ENCODE data around the gene PHF21A.

Gene PHF21A

DNA sequence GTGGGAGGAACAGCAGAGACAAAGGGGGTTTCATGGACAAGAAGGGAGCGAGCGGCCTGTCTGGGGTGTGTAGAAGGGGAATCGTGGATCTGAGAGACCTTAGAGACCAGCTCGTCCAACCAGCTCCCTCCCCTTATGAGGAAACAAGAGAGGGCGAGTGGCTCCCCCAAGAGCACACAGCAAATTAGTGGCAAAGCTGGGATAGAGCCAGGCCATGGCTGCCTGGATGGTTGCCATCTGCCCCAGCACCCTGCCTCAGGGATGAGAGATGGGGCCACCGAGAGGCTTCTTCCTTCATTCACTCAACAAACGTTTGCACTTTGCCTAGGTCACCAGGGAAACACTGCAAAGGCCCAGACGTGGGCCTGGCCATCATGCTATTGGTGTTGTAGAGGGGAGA lies 231.7 kb downstream of the PHF21A start:
- peaks cover 4% of the 10 kb centered on the region for H3K27me3 Mint-ChIP-seq
- H3K4me3 Mint-ChIP-seq: no peak overlapping the region
- peaks cover 6% of the 10 kb centered on the region for H3K36me3 Mint-ChIP-seq (ENCODE audit: insufficient read depth)
- no peak for DNase-seq (ENCODE audit: low spot score in 2 of 2)
- no peak for ATAC-seq (replicated peaks; ENCODE audit: extremely low read depth, poor library complexity, severe bottlenecking)
- peaks cover 8% of the 10 kb centered on the region for H3K4me1 Mint-ChIP-seq
- no peaks in the 10 kb centered on the region for H3K9me3 Mint-ChIP-seq
- H3K27ac Mint-ChIP-seq (ENCODE audit: low read depth): no peak overlapping the region

DNA sequence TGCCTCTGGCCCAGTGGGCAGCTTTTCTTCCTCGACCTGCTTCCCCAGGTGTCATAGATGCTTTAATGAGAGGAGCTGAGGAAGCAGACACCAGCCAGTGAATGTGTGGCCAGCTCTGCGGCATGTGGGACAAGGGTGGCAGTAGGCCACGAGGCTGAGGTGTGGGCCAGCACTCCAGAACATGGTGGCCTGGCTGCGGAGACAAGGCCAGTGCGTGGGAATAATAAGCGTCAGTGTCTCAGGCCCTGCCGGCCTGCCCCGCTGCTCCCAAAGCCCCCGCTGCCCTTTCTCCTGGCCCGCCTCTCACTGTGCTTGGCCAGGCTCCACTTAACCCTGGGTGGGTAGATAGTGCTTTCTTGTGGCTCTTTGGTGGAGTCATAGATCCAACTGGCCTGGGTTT lies 233.7 kb downstream of the PHF21A start:
- Mint-ChIP-seq H3K4me1 (peaks cover 11% of the 10 kb centered on the region), H3K27ac (ENCODE audit: low read depth) (no peak overlapping the region), H3K36me3 (ENCODE audit: insufficient read depth) (peaks cover 13% of the 10 kb centered on the region), H3K9me3 (no peaks in the 10 kb centered on the region), H3K4me3 (no peak overlapping the region), H3K27me3 (no peaks in the 10 kb centered on the region)
- no peak for ATAC-seq (replicated peaks; ENCODE audit: extremely low read depth, poor library complexity, severe bottlenecking)
- no peak for DNase-seq (ENCODE audit: low spot score in 2 of 2)

DNA sequence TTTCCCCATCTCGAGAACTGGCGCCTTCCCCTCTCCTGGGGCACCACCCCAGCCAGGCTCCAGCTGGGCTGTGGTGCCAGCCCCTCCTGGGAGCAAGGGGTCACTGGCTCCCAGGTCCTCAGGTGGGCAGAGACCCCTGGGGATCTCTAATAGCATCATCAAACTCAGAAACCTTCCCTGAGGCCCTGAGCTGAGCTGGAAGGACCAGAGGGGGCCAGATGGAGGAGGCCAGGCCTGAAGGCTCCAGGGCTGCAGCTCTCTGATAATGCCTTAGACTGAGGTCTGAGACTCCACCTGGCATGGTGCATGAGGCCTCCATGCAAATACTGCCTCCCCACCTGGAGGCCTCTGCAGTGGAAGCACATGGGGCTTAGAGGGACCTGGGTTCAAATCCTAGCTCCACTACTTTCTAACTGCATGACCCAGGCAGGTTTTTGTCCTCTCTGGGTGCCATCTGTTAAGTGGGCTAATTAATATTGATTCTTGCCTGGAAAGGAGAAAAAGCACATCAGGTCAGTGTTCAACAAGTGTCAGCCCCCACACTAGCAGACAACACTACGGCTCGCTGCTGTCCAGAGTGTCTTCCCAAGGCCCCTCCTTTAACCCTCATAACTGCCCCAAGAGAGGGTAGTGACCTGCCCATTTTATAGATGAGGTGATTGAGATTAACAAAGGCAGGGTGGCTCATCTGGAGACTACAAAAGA lies 234.3 kb downstream of the PHF21A start:
- Mint-ChIP-seq H3K4me1 (peaks cover 11% of the 10 kb centered on the region), H3K4me3 (peak overlapping the region; percentile 61), H3K27ac (ENCODE audit: low read depth) (no peak overlapping the region), H3K36me3 (ENCODE audit: insufficient read depth) (peaks cover 14% of the 10 kb centered on the region), H3K27me3 (no peaks in the 10 kb centered on the region), H3K9me3 (no peaks in the 10 kb centered on the region)
- no peak for DNase-seq (ENCODE audit: low spot score in 2 of 2)
- ATAC-seq (replicated peaks; ENCODE audit: extremely low read depth, poor library complexity, severe bottlenecking): no peak

DNA sequence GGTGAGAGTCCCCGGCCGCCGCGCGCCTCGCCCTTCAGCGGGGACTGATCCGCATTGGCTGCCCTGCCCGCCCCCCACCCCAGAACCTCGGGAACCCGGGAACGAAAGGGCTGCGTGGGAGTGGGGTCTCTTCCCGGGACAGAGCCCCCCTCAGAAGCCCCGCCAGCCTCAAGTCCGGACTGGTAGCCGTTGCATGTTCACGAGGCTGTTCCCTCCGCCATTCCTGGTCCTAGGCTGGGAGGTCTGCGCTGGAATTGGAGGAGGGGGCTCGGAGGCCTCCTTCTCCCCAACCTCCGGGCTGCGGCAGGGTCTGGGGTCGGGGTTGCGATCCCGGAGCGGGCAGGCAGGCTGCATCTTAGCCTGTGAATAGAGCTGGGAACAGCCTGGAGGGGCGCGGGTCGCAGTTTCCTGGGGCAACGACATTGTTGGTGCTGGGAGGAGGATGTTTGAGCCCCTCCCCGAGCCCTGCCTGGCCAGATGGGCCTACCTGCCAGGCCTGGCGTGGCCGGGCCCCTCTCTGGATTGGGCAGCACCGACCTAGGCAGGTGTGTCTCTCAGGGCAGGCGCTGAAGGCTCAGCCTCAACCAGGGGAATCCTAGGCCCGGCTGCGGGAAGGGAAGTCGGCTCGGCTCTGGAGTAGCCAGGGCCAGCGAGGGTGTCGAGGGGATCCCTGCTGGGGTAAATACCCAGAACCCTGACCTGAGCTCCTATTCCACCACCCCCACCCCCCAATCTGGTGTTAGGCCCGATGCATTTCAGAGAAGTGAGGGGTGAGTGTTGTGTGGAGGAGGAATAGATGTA lies 235.1 kb downstream of the PHF21A start:
- peak overlapping the region; percentile 61 for H3K4me3 Mint-ChIP-seq

DNA sequence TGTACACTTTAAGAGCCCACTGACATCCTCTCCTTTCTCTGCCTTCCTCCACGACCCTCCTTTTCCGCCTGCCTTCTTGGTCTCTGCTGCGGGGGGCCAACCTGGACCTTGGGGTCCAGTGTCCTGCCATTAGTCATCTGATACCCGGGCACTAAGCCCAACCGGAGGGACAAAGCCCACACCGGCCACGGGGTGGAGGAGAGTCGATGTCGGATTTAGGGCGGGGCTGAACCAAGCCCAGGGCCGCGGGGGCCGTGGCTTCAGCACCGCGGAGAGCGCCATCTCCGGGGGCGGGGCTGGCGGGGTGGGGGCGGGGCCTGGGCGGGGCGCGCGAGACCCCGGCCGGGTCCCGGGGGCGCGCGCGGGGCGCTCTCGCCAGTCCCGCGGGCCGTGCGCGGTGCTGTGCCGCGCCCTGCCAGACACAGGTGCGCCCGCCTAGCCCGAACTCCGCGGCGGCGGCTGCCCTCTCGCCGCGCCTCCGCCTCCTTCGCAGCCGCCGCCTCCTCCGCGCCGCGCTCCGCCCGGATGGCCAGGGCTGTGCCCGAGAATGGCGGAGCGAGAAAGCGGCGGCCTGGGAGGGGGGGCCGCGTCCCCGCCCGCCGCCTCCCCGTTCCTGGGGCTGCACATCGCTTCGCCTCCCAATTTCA lies 235.9 kb downstream of the PHF21A start, which contains the start of gene MAPK8IP1:
TSS of gene MAPK8IP1 (plus strand) at position 378 of the 647 bp plus-strand sequence. CDS start at position 548, 170 bp downstream.
- ATAC-seq (replicated peaks; ENCODE audit: extremely low read depth, poor library complexity, severe bottlenecking) (peak; percentile 72), DNase-seq (ENCODE audit: low spot score in 2 of 2) (peak; percentile 26 to 35)
- no peaks in the 10 kb centered on the region for H3K27me3 Mint-ChIP-seq
- H3K4me1 Mint-ChIP-seq: peaks cover 13% of the 10 kb centered on the region
- H3K9me3 Mint-ChIP-seq: no peaks in the 10 kb centered on the region
- no peak within 1 kb of the TSS for H3K27ac Mint-ChIP-seq (ENCODE audit: low read depth)
- H3K4me3 Mint-ChIP-seq: peak within 1 kb of the TSS; percentile 61
- peaks cover 20% of the 10 kb centered on the region for H3K36me3 Mint-ChIP-seq (ENCODE audit: insufficient read depth)

More for the DNA sequence above, 235.1 kb downstream of the PHF21A start:
- ATAC-seq (replicated peaks; ENCODE audit: extremely low read depth, poor library complexity, severe bottlenecking) (no peak), DNase-seq (ENCODE audit: low spot score in 2 of 2) (no peak)
- Mint-ChIP-seq H3K36me3 (ENCODE audit: insufficient read depth) (peaks cover 16% of the 10 kb centered on the region), H3K27ac (ENCODE audit: low read depth) (no peak overlapping the region), H3K4me1 (peaks cover 11% of the 10 kb centered on the region), H3K27me3 (no peaks in the 10 kb centered on the region), H3K9me3 (no peaks in the 10 kb centered on the region)

DNA sequence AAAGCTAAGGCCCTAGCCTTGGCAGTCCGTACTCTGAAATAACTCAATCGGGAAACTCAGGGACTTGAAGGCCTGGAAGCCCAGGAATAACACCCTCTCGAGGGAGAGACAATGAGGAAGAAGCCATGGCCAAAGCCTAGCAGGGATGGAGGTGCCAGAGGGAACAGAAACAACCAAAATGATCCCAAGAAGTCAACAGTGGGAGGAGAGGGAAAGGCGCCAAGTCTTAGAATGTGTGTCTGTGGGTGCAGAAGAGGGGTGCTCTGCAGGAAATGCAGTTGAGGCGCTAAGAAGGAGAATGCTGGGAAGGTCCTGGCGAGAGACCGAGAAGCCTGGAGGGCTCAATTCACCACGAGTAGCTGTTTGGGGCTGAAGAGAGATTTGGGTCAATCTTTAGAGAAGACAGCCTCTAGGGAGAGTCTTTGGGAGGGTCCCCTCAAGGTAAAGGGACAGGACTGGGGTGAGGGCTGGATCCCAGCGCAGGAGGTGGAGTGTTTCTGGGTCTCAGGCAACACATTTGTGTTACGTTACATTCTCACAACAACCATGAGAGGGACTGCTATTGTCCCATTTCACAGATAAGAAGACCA lies 236.6 kb downstream of the PHF21A start:
- Mint-ChIP-seq H3K27me3 (no peaks in the 10 kb centered on the region), H3K4me1 (peaks cover 16% of the 10 kb centered on the region), H3K36me3 (ENCODE audit: insufficient read depth) (peaks cover 20% of the 10 kb centered on the region), H3K9me3 (no peaks in the 10 kb centered on the region), H3K27ac (ENCODE audit: low read depth) (no peak overlapping the region), H3K4me3 (peak overlapping the region; percentile 61)
- ATAC-seq (replicated peaks; ENCODE audit: extremely low read depth, poor library complexity, severe bottlenecking) (no peak), DNase-seq (ENCODE audit: low spot score in 2 of 2) (no peak)
